Naive B cell (primary cell): ENCODE measurements around the gene SCN1A. TPM values are rescaled to one million over a fixed set of nuclear protein-coding genes. Genes with fewer than 3 reads are reported as not detected.
A peak's percentile ranks its signal among the peaks of the same experiment; 100 is the strongest.
"Not testable (repeated sequence)": the region's sequence is repeated elsewhere in the genome, so short reads cannot be mapped to it uniquely, and the experiment has no call there.

Source experiments
- ATAC-seq, 2 donors: fragments of 150-1000 bp; cut with Tn5 transposase; 2 replicates each; pipeline ENCODE4 v1.10.0; 2021; ENCODE audit warnings: low read depth in 2 of 2, mild to moderate bottlenecking in 2 of 2, moderate library complexity in 2 of 2
- DNase-seq: peaks from one replicate; pipeline ENCODE4 v3.0.0; 2022
- H3K27ac Mint-ChIP-seq, 6 donors: one replicate each; pipeline ENCODE4 v1.8.0; 2020 to 2022; ENCODE audit warnings: mild to moderate bottlenecking in 6 of 6, mixed read lengths in 6 of 6, moderate library complexity in 5 of 6, inconsistent platforms in 2 of 6
- H3K27me3 Mint-ChIP-seq, 3 donors: one replicate each; pipeline ENCODE4 v1.8.0; 2021 to 2022; ENCODE audit warnings: mixed read lengths in 3 of 3, mild to moderate bottlenecking in 1 of 3
- H3K36me3 Mint-ChIP-seq, 2 donors: one replicate each; pipeline ENCODE4 v1.8.0; 2020 to 2022; ENCODE audit warnings: mixed read lengths in 2 of 2, inconsistent platforms in 1 of 2, mild to moderate bottlenecking in 1 of 2
- H3K4me1 Mint-ChIP-seq, 3 donors: one replicate each; pipeline ENCODE4 v1.8.0; 2020 to 2022; ENCODE audit warnings: mixed read lengths in 3 of 3, inconsistent platforms in 1 of 3, mild to moderate bottlenecking in 1 of 3, moderate library complexity in 1 of 3
- H3K4me3 Mint-ChIP-seq, 8 donors: one replicate each; pipeline ENCODE4 v1.8.0; 2020 to 2022; ENCODE audit warnings: mild to moderate bottlenecking in 8 of 8, mixed read lengths in 8 of 8, moderate library complexity in 8 of 8, inconsistent platforms in 2 of 8
- H3K9me3 Mint-ChIP-seq, 7 donors: one replicate each; pipeline ENCODE4 v1.8.0; 2020 to 2022; ENCODE audit warnings: mixed read lengths in 7 of 7, mild to moderate bottlenecking in 5 of 7, inconsistent platforms in 2 of 7, moderate library complexity in 1 of 7
- polyA plus RNA-seq, 6 donors: library from polyadenylated mRNA; unstranded; fragments of 300-500 nt; fragmentation: Illumina TruSeq; gene quantifications; one replicate each; pipeline ENCODE4 v1.2.3, GENCODE V29; 2021; ENCODE audit warnings: low read depth in 6 of 6

The SCN1A gene
- polyA plus RNA-seq, 6 donors from 2014 or later = not detected

DNA sequence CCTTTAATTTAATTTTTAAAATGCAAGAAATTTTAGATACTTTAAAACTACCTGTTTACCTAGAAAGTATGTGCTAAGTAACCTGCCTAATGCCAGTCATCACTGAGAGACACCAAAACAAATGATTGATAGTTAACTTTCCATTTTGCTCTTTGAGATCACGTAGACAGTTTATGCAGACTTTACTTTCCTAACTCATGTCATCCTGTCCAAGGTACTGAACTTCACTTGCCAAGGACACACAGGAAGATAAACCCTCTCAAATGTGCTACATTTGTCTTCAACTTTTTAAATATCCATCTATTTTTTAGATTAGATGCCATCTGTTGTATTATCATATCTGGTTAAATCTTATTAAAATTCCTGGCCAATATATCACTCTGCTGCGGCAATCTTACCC lies 20.1 kb upstream of the SCN1A start:
- H3K27me3 Mint-ChIP-seq = no peaks in the 10 kb centered on the region
- DNase-seq = no peak
- H3K27ac Mint-ChIP-seq = no peak overlapping the region
- ATAC-seq = no peak
- H3K4me3 Mint-ChIP-seq = no peak overlapping the region
- no peaks in the 10 kb centered on the region for H3K36me3 Mint-ChIP-seq
- H3K9me3 Mint-ChIP-seq = no peaks in the 10 kb centered on the region
- no peaks in the 10 kb centered on the region for H3K4me1 Mint-ChIP-seq

- Mint-ChIP-seq H3K4me3 (no peak overlapping the region), H3K36me3 (peaks cover under 1 to 6% of the 10 kb centered on the region in 2 donors), H3K27ac (no peak overlapping the region), H3K9me3 (peaks cover 0 to 6% (median 3%) of the 10 kb centered on the region in 7 donors), H3K27me3 (peaks cover 0 to under 1% (median 0%) of the 10 kb centered on the region in 3 donors), H3K4me1 (no peaks in the 10 kb centered on the region)
- DNase-seq (no peak), ATAC-seq (no peak)
Measured at GRCh38 chr2:166144071-166144470, 16.3 kb upstream of the SCN1A start.

GRCh38 chr2:166140932-166141331 lies 13.1 kb upstream of the SCN1A start:
- Mint-ChIP-seq H3K9me3 (peaks cover 2 to 11% (median 8%) of the 10 kb centered on the region in 7 donors), H3K27me3 (peaks cover 0 to 14% (median 3%) of the 10 kb centered on the region in 3 donors), H3K4me1 (no peaks in the 10 kb centered on the region), H3K36me3 (peaks cover 3 to 7% of the 10 kb centered on the region in 2 donors), H3K27ac (no peak overlapping the region), H3K4me3 (no peak overlapping the region)
- DNase-seq = no peak
- no peak for ATAC-seq

DNA sequence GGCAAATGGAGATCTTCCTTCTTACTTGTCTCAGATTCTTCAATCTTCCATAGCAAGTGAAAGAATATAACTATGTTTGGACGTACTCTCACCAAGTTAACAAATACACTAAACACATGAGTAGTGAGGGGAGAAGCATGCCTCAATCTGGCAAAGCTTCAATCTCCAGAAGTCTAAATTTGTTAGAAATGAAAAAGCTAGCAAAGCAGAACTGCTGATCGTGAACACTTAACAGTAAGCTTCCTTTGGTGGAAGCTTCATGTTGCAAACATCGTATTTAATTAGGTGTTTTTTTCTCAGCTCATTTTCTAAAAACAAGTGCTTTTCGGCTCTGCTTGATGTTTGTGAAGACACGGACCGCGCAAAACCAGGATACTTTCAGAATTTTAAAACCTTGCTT lies 12.7 kb upstream of the SCN1A start:
- ATAC-seq (no peak), DNase-seq (no peak)
- no peak overlapping the region for H3K27ac Mint-ChIP-seq
- no peak overlapping the region for H3K4me3 Mint-ChIP-seq
- H3K27me3 Mint-ChIP-seq = peaks cover 0 to 14% (median 4%) of the 10 kb centered on the region in 3 donors
- H3K9me3 Mint-ChIP-seq = peaks cover 2 to 11% (median 8%) of the 10 kb centered on the region in 7 donors
- H3K4me1 Mint-ChIP-seq = no peaks in the 10 kb centered on the region
- peaks cover 3 to 7% of the 10 kb centered on the region in 2 donors for H3K36me3 Mint-ChIP-seq

GRCh38 chr2:166139479-166139878 lies 11.7 kb upstream of the SCN1A start:
- H3K4me1 Mint-ChIP-seq, ATAC-seq: not testable (repeated sequence)

GRCh38 chr2:166138667-166139066 lies 10.8 kb upstream of the SCN1A start:
- Mint-ChIP-seq H3K4me1 (no peaks in the 10 kb centered on the region), H3K9me3 (peaks cover 2 to 11% (median 8%) of the 10 kb centered on the region in 7 donors), H3K27me3 (peaks cover 0 to 17% (median 11%) of the 10 kb centered on the region in 3 donors), H3K36me3 (peaks cover 3 to 7% of the 10 kb centered on the region in 2 donors), H3K4me3 (no peak overlapping the region), H3K27ac (no peak overlapping the region)
- DNase-seq (no peak), ATAC-seq (no peak)

More at GRCh38 chr2:166139479-166139878, 11.7 kb upstream of the SCN1A start:
- H3K27me3 Mint-ChIP-seq = peaks cover 0 to 14% (median 4%) of the 10 kb centered on the region in 3 donors
- peaks cover 2 to 11% (median 8%) of the 10 kb centered on the region in 7 donors for H3K9me3 Mint-ChIP-seq
- H3K36me3 Mint-ChIP-seq, H3K27ac Mint-ChIP-seq, H3K4me3 Mint-ChIP-seq, DNase-seq: not testable (repeated sequence)

- no peak overlapping the region for H3K27ac Mint-ChIP-seq
- no peaks in the 10 kb centered on the region for H3K4me1 Mint-ChIP-seq
- DNase-seq (no peak), ATAC-seq (no peak)
- H3K9me3 Mint-ChIP-seq = peaks cover 2 to 11% (median 8%) of the 10 kb centered on the region in 7 donors
- H3K27me3 Mint-ChIP-seq = peaks cover 0 to 19% (median 12%) of the 10 kb centered on the region in 3 donors
- no peak overlapping the region for H3K4me3 Mint-ChIP-seq
- peaks cover 3 to 7% of the 10 kb centered on the region in 2 donors for H3K36me3 Mint-ChIP-seq
Measured at GRCh38 chr2:166138144-166138543, 10.3 kb upstream of the SCN1A start.

DNA sequence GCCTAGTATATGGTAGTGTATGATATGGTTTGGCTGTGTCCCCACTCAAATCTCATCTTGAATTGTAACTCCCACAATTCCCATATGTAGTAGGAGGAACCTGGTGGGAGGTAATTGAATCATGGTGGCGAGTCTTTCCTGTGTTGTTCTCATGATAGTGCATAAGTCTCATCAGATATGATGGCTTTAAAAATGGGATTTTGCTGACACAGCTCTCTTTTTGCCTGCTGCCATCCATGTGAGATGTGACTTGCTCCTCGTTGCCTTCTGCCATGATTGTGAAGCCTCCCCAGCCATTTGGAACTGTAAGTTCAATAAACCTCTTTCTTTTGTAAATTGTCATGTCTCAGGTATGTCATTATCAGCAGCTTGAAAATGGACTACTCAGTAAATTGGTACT lies 9.5 kb upstream of the SCN1A start:
- Mint-ChIP-seq H3K4me1 (no peaks in the 10 kb centered on the region), H3K36me3 (peaks cover 3 to 7% of the 10 kb centered on the region in 2 donors), H3K27ac (no peak overlapping the region), H3K4me3 (no peak overlapping the region), H3K9me3 (peaks cover 2 to 11% (median 8%) of the 10 kb centered on the region in 7 donors), H3K27me3 (peaks cover 0 to 19% (median 12%) of the 10 kb centered on the region in 3 donors)
- ATAC-seq (no peak), DNase-seq (no peak)

- H3K27me3 Mint-ChIP-seq = peaks cover 7 to 24% (median 16%) of the 10 kb centered on the region in 3 donors
- no peak for DNase-seq
- ATAC-seq = no peak
- H3K36me3 Mint-ChIP-seq = peaks cover 3 to 7% of the 10 kb centered on the region in 2 donors
- no peak overlapping the region for H3K27ac Mint-ChIP-seq
- H3K4me1 Mint-ChIP-seq = no peaks in the 10 kb centered on the region
- H3K4me3 Mint-ChIP-seq = no peak overlapping the region
- peaks cover 2 to 11% (median 8%) of the 10 kb centered on the region in 7 donors for H3K9me3 Mint-ChIP-seq
Measured at GRCh38 chr2:166135849-166136258, 8.0 kb upstream of the SCN1A start.

DNA sequence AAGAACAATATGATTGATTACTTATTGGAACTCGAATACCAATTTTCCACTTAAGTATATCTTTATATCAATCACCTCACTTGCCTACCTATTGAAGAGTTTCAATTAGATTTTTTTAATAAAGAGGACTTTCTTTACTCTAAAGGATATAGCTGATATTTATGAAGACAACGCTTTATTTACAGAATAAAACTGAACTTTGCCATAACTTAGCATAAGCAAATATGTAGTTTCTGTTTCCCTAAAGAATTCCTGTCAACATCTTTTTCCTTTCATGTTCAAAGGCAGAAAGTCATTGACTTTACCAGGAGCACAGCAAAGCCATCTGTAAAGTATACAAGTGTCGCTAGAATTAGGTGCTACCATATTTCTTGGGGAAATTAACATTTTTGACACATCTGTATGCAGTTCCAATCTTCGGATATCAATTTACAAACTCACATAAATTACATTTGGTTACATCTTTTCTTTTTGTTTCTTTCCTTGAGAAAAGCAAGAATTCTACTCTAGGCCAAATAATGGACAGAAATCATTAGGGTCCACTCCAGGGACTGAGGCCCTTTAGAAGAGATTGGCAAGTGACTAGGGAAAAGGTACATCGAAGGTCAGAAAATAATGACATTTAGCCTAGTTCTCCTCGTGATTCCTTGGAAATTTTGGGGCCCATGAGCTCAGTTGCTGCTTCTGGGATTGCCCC lies 7.5 kb upstream of the SCN1A start:
- H3K9me3 Mint-ChIP-seq = peaks cover 2 to 11% (median 8%) of the 10 kb centered on the region in 7 donors
- H3K27ac Mint-ChIP-seq = no peak overlapping the region
- peaks cover 10 to 24% (median 18%) of the 10 kb centered on the region in 3 donors for H3K27me3 Mint-ChIP-seq
- H3K4me1 Mint-ChIP-seq = no peaks in the 10 kb centered on the region
- no peak overlapping the region for H3K4me3 Mint-ChIP-seq
- peaks cover 3 to 7% of the 10 kb centered on the region in 2 donors for H3K36me3 Mint-ChIP-seq
- DNase-seq (no peak), ATAC-seq (no peak)

DNA sequence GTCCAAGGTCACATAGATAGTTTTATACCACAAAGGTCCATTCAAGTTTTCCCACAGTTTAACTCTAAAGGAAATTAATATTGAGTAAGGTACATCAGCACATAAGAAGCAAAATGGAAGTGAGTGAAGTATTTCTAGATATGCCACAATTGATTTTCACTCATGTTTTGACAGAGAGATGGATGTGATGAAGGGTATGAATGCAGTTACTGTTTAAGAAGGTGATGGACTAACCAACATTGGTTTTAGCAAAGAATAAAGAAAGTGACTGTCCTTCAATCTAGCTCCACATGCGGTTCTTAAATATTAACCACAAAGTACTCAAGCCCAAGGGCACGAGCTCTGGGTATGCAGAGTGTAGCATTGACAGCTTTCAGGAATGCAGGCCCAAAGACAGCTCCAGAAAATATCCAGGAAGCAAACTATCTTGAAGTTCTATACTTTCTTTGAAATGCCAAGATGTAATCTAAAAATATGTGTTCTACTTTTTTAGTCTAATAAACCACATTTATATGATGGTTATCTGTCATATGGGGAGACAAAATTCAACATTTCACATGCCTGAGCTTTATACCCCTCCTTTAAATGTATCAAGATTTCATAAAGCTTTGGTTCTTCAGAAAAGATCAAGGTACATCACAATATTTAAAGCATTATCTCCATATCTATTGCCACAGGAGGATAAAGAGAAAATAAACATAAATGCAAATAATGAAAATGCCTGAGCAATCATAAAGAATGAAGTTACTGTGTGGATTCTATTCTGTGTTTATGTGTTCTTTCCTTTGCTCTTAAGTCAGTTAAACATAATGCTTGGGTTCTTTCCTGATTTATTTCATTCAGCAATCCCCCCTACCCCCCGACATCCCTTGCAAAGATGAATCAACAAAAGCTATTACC lies 6.7 kb upstream of the SCN1A start:
- Mint-ChIP-seq H3K27me3 (peaks cover 15 to 24% (median 22%) of the 10 kb centered on the region in 3 donors), H3K9me3 (peaks cover 2 to 10% (median 7%) of the 10 kb centered on the region in 7 donors), H3K4me3 (no peak overlapping the region), H3K27ac (no peak overlapping the region), H3K36me3 (peaks cover 3 to 6% of the 10 kb centered on the region in 2 donors), H3K4me1 (no peaks in the 10 kb centered on the region)
- ATAC-seq (no peak), DNase-seq (no peak)

GRCh38 chr2:166133653-166134052 lies 5.8 kb upstream of the SCN1A start:
- H3K36me3 Mint-ChIP-seq = no peaks in the 10 kb centered on the region
- no peak for DNase-seq
- peaks cover 0 to 3% (median 1%) of the 10 kb centered on the region in 7 donors for H3K9me3 Mint-ChIP-seq
- H3K4me1 Mint-ChIP-seq = no peaks in the 10 kb centered on the region
- no peak overlapping the region for H3K4me3 Mint-ChIP-seq
- ATAC-seq = no peak
- peaks cover 15 to 22% (median 19%) of the 10 kb centered on the region in 3 donors for H3K27me3 Mint-ChIP-seq
- peak overlapping the region in 1 of 6 donors; percentile 41 for H3K27ac Mint-ChIP-seq

- Mint-ChIP-seq H3K36me3 (no peaks in the 10 kb centered on the region), H3K4me3 (no peak overlapping the region), H3K9me3 (no peaks in the 10 kb centered on the region), H3K27me3 (peaks cover 13 to 47% (median 22%) of the 10 kb centered on the region in 3 donors), H3K27ac (no peak overlapping the region), H3K4me1 (peaks cover 2 to 6% (median 4%) of the 10 kb centered on the region in 3 donors)
- DNase-seq = no peak
- no peak for ATAC-seq
Measured at GRCh38 chr2:166128156-166128505, 311 bp upstream of the SCN1A start.
